Fibroblast of villous mesenchyme (primary cell): ENCODE results near the gene ADGRL2. TPM values are rescaled to one million over a fixed set of nuclear protein-coding genes. Genes with fewer than 3 reads are reported as not detected.

ENCODE experiments used
- DNase-seq: peaks from one replicate; pipeline ENCODE4 v3.0.0-alpha.2; 2010; ENCODE audit warnings: low read depth
- H3K4me3 ChIP-seq: 2 replicates; pipeline ENCODE4 v1.5.1; 2011; ENCODE audit warnings: low read depth, mild to moderate bottlenecking, low read length
- CTCF ChIP-seq: IDR thresholded peaks from 2 replicates; pipeline ENCODE4 v1.5.1; 2012; ENCODE audit warnings: low read depth, mild to moderate bottlenecking, low read length; ENCODE audit not compliant: insufficient read depth
- total RNA-seq: library from RNA; depleted of rRNA; stranded (reverse); fragments of >200 nt; gene quantifications from 2 replicates; pipeline ENCODE4 v1.2.3, GENCODE V29; 2012

ADGRL2 gene
- total RNA-seq, result 11.6 and 15.1 TPM in 2 replicates

GRCh38 chr1:81800695-81801650 lies at the start of gene ADGRL2:
TSS of gene ADGRL2 (plus strand) at chr1:81800934. CDS start at chr1:81836985, 36,051 bp downstream.
- H3K4me3 ChIP-seq, result peak within 1 kb of the TSS; percentile 70
- peak; percentile 81 for DNase-seq
- no peak for TF ChIP-seq CTCF

- no peak overlapping the region for H3K4me3 ChIP-seq
- DNase-seq, result no peak
- TF ChIP-seq CTCF, result no peak
Observed at GRCh38 chr1:81752840-81753239, 47.9 kb upstream of the ADGRL2 start.

- no peak for DNase-seq
- no peak for TF ChIP-seq CTCF
- H3K4me3 ChIP-seq, result no peak overlapping the region
Observed at GRCh38 chr1:81754424-81754823, 46.3 kb upstream of the ADGRL2 start.

- H3K4me3 ChIP-seq, result no peak overlapping the region
- peak; percentile 14 for DNase-seq
- TF ChIP-seq CTCF, result no peak
Observed at GRCh38 chr1:81756872-81757271, 43.9 kb upstream of the ADGRL2 start.

GRCh38 chr1:81757398-81758020 lies 43.2 kb upstream of the ADGRL2 start:
- TF ChIP-seq CTCF, result no peak
- no peak overlapping the region for H3K4me3 ChIP-seq
- peak; percentile 1 for DNase-seq

GRCh38 chr1:81758181-81758580 lies 42.6 kb upstream of the ADGRL2 start:
- TF ChIP-seq CTCF, result no peak
- no peak for DNase-seq
- no peak overlapping the region for H3K4me3 ChIP-seq
